ENCODE measurements around the gene ATP5F1D. TPM values are rescaled to one million over a fixed set of nuclear protein-coding genes. Genes with fewer than 3 reads are reported as not detected.

ATP5F1D gene
- total and polyA plus RNA-seq, 2 of the 13 experiments (the other 11 are each of a cell fraction or from before 2014, with no cell fraction given) = 39.4 to 78.7 TPM

- TF ChIP-seq ZNF180 (CRISPR knock-in tag; IDR thresholded peaks at IDR 0.05; ENCODE audit: borderline replicate concordance, low read depth) = no peak
- no peak for TF ChIP-seq PTBP1 (IDR thresholded peaks at IDR 0.05; ENCODE audit: low read depth, low read length, poor library complexity, severe bottlenecking)
- TF ChIP-seq FOXK2 (IDR thresholded peaks at IDR 0.05) = no peak
- TF ChIP-seq, protein P1, sequence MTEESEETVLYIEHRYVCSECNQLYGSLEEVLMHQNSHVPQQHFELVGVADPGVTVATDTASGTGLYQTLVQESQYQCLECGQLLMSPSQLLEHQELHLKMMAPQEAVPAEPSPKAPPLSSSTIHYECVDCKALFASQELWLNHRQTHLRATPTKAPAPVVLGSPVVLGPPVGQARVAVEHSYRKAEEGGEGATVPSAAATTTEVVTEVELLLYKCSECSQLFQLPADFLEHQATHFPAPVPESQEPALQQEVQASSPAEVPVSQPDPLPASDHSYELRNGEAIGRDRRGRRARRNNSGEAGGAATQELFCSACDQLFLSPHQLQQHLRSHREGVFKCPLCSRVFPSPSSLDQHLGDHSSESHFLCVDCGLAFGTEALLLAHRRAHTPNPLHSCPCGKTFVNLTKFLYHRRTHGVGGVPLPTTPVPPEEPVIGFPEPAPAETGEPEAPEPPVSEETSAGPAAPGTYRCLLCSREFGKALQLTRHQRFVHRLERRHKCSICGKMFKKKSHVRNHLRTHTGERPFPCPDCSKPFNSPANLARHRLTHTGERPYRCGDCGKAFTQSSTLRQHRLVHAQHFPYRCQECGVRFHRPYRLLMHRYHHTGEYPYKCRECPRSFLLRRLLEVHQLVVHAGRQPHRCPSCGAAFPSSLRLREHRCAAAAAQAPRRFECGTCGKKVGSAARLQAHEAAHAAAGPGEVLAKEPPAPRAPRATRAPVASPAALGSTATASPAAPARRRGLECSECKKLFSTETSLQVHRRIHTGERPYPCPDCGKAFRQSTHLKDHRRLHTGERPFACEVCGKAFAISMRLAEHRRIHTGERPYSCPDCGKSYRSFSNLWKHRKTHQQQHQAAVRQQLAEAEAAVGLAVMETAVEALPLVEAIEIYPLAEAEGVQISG (CRISPR knock-in tag; IDR thresholded peaks at IDR 0.05) = 0 out of 2 replicates have a peak, but pooled peaks have one; percentile 27
- TF ChIP-seq, protein P2, sequence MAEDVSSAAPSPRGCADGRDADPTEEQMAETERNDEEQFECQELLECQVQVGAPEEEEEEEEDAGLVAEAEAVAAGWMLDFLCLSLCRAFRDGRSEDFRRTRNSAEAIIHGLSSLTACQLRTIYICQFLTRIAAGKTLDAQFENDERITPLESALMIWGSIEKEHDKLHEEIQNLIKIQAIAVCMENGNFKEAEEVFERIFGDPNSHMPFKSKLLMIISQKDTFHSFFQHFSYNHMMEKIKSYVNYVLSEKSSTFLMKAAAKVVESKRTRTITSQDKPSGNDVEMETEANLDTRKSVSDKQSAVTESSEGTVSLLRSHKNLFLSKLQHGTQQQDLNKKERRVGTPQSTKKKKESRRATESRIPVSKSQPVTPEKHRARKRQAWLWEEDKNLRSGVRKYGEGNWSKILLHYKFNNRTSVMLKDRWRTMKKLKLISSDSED (CRISPR knock-in tag; IDR thresholded peaks at IDR 0.05) = no peak
- TF ChIP-seq ZNF337 (CRISPR knock-in tag; IDR thresholded peaks at IDR 0.05; ENCODE audit: borderline replicate concordance, low read depth) = no peak
- no peak for TF ChIP-seq ZZZ3 (CRISPR knock-in tag; IDR thresholded peaks at IDR 0.05; ENCODE audit: borderline replicate concordance)
- TF ChIP-seq FOXC1 (CRISPR knock-in tag; IDR thresholded peaks at IDR 0.05; ENCODE audit: borderline replicate concordance) = no peak
- TF ChIP-seq HDAC2 (CRISPR knock-in tag; IDR thresholded peaks at IDR 0.05) = peak; percentile 21; the same call in 1 of the 2 replicates
- no peak for TF ChIP-seq ZNF549 (CRISPR knock-in tag; IDR thresholded peaks at IDR 0.05)
- TF ChIP-seq SP140L (CRISPR knock-in tag; IDR thresholded peaks at IDR 0.05; ENCODE audit: borderline replicate concordance) = no peak
- TF ChIP-seq ZNF713 (CRISPR knock-in tag; IDR thresholded peaks at IDR 0.05) = no peak
- TF ChIP-seq ZNF563 (CRISPR knock-in tag; IDR thresholded peaks at IDR 0.05) = 0 out of 2 replicates have a peak, but pooled peaks have one; percentile 27
- no peak for TF ChIP-seq STAT6 (CRISPR knock-in tag; IDR thresholded peaks at IDR 0.05; ENCODE audit: borderline replicate concordance)
- no peak for TF ChIP-seq U2AF2 (IDR thresholded peaks at IDR 0.05; ENCODE audit: low read depth, low read length)
- TF ChIP-seq, protein P3, sequence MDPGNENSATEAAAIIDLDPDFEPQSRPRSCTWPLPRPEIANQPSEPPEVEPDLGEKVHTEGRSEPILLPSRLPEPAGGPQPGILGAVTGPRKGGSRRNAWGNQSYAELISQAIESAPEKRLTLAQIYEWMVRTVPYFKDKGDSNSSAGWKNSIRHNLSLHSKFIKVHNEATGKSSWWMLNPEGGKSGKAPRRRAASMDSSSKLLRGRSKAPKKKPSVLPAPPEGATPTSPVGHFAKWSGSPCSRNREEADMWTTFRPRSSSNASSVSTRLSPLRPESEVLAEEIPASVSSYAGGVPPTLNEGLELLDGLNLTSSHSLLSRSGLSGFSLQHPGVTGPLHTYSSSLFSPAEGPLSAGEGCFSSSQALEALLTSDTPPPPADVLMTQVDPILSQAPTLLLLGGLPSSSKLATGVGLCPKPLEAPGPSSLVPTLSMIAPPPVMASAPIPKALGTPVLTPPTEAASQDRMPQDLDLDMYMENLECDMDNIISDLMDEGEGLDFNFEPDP (CRISPR knock-in tag; conservative IDR thresholded peaks at IDR 0.05) = no peak
- TF ChIP-seq ZNF263 (CRISPR knock-in tag; IDR thresholded peaks at IDR 0.05) = no peak
- TF ChIP-seq GPN1 (CRISPR knock-in tag; IDR thresholded peaks at IDR 0.05; ENCODE audit: borderline replicate concordance) = no peak
- TF ChIP-seq, protein P4, sequence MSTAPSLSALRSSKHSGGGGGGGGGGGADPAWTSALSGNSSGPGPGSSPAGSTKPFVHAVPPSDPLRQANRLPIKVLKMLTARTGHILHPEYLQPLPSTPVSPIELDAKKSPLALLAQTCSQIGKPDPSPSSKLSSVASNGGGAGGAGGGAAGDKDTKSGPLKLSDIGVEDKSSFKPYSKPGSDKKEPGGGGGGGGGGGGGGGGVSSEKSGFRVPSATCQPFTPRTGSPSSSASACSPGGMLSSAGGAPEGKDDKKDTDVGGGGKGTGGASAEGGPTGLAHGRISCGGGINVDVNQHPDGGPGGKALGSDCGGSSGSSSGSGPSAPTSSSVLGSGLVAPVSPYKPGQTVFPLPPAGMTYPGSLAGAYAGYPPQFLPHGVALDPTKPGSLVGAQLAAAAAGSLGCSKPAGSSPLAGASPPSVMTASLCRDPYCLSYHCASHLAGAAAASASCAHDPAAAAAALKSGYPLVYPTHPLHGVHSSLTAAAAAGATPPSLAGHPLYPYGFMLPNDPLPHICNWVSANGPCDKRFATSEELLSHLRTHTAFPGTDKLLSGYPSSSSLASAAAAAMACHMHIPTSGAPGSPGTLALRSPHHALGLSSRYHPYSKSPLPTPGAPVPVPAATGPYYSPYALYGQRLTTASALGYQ (CRISPR knock-in tag; IDR thresholded peaks at IDR 0.05) = no peak
Observed at GRCh38 chr19:1261798-1262622, 20.5 kb downstream of the ATP5F1D start (continued).

All from HepG2 (cell line).